ENCODE data around the gene SERTAD2.

The SERTAD2 gene, protein sequence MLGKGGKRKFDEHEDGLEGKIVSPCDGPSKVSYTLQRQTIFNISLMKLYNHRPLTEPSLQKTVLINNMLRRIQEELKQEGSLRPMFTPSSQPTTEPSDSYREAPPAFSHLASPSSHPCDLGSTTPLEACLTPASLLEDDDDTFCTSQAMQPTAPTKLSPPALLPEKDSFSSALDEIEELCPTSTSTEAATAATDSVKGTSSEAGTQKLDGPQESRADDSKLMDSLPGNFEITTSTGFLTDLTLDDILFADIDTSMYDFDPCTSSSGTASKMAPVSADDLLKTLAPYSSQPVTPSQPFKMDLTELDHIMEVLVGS

DNA sequence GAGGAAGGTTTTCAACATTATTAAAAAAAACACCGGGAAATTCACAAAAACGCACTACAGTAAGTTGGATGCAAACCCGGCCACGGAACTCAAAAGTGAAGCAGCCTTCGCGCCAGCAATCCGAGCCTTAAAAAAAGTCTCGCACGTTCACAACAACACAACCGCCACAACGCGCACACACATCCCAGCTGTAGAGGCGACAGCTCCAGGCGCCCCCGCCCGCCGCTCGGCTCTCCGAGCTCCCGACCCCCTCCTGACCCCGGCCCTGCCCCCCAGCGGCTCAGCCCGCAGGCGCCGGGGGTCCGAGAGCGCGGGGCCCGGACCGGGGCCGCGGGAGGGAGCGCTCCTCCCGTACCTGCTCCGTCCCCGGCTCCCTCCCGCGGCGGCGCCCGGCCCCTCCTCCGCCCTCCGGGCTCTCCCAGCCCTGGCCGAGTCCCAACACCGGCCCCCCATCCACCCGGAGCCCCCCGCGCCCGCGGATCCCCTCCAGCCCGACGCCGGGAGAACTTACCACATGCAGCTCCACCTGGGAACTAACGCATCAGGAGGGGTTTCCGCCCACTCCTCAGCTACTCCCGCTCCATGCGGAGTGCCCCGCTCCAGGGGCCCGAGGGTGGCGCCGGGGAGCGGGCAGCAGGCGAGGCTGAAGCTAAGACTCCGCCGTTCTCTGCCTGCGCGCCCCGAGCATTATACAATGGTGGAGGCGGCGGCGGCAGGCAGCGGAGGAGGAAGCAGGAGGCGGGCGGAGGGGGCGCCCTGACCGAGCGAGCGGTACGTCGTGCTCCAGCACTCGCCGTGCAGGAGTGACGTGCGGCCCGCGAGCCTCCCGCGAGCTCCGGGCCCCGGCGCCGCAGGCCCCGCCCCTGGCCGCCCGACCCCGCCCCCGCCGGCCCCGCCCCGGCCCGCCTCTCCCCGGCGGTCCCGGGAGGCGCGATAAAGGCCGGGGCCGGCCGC, at the start of gene SERTAD2:
Gene SERTAD2 (minus strand): TSS at position 805 of the 954 bp plus-strand sequence. CDS start 17,042 bp downstream, outside the sequence.
- peak; percentile 89 for DNase-seq (ENCODE audit: low spot score)

DNA sequence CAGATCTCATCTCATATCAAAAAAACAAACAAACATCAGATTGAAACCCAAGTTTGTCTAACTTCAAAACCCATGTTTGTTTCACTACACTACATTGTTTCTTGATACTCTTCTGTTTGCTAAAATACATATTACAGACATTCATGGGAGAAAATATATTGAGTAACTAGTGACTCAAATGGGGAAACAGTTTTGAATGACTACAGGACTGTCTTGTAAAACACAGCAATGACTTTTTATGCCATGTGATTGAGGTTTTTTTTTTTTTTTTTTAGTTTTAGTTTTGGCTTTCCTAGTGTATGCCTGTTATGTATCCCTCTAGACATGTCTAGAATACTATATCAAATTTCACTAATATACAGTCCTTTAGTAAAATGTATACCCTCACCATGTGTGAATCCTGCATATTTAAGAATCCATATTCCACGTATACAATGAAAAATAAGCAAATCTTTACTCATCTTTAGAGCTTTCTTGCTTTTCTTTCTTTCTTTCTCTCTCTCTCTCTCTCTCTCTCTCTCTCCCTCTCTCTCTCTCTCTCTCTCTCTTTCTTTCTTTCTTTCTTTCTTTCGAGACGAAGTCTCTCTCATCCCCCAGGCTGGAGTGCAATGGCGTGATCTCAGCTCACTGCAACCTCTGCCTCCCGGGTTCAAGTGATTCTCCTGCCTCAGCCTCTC, 46.6 kb upstream of the SERTAD2 start:
- no peak for DNase-seq (ENCODE audit: low spot score)

DNA sequence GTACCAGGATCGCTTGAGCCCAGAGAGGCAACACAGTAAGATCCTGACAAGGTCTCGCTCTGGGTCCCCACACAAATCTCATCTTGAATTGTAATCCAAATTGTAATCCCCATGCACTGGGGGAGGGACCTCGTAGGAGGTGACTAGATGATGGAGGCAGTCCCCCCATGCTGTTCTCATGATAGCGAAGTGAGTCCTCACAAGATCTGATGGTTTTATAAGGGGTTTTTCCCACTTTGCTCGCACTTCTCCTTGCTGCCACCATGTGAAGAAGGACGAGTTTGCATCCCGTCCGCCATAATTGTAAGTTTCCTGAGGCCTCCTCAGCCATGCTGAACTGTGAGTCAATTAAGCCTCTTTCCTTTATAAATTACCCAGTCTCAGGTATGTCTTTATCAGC, 46.0 kb upstream of the SERTAD2 start:
- no peak for DNase-seq (ENCODE audit: low spot score)

DNA sequence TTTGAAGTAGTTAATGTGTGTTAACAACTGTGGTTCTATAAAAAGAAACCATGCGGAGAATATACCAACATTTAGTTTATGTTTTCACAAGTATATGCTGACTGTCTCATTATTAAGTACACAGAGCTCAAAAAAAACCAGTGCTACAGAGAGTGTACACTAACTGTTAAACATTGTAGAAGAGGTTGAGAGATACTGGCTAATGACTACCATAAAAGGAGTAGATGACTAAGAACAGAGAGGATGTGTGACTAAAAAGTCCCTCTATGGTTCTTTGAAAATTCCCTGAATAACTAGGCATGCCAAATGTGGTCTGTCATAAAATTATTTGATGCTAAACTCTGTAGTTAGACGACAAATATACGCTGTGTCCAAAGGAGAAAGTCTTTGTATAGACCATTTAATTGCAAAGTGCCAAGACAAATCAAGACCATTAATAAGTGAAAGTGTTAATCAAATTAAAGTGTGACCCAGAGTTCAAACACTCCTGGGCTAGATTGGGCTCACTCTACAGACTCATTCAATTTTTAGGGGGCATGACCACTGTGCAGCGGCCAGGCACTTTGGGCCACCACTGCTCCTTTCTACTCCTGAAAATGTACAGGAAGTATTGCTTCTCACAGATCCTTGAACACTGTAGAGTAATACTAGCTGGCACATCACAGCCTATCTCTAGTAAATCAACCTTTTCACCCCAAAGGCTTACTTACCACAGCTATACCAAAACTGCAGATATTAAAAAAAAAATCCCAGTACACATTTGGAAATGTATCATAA, 45.1 kb upstream of the SERTAD2 start:
- DNase-seq (ENCODE audit: low spot score) = no peak

DNA sequence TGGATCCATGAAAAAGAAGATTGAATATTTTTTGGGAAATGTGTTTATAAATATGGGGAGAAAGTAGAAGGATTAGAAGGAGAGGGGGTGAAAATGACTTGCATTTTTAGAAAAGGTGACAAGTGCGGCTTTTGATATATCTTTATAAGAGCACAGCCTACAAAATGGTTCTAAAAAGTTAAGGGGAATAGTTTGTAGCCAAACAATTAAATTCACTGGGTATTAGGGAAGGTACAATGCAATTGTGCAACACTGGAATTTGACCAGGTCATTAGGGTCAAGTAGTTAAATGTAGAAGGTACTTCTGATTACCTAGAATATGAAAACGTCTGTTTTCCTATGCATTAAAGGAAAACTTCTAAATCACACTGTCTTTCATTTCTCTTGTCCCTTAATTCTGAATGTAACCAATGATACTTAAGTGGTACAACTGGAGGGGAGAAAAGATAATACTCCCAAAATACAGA, 44.5 kb upstream of the SERTAD2 start:
- no peak for DNase-seq (ENCODE audit: low spot score)

DNA sequence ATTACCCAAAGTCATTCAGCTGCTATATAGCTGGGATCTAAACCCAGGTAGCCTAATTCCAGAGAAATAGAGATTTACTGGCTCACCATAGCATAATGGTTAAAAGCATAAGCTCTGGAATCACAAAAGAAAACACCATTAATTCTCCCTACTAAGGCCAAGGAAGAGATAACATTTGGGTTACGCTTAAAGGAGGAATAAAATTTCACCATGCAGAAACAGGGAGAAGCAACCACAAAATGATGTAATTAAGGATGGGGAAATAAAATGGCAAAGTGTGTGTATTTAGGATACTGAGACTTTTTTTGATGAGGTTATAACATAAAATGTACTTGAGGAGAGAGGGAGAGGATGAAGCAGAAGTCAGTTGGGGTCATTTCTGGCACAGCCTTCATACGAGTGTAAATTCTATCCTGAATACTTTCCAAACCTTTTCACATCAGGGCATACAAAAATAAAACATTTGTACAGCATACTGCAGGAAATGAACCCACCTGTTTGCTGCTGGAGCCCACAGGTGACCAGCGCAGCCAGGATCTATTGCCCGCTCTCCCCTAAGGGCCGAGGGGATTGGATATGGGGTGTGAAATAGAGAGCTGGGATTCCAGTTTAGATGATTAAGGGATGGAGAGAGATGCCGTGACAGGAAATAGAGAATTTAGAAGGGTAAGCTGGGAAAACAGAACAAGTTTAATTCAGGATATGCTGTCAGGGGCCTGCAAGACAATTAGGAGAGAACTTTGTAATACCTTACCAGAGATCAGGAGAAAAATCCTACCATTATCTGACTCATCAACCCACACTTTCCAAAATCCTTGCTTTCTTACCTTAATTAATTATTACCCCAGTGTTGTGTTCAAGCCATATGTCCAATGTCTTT, 43.8 kb upstream of the SERTAD2 start:
- no peak for DNase-seq (ENCODE audit: low spot score)

DNA sequence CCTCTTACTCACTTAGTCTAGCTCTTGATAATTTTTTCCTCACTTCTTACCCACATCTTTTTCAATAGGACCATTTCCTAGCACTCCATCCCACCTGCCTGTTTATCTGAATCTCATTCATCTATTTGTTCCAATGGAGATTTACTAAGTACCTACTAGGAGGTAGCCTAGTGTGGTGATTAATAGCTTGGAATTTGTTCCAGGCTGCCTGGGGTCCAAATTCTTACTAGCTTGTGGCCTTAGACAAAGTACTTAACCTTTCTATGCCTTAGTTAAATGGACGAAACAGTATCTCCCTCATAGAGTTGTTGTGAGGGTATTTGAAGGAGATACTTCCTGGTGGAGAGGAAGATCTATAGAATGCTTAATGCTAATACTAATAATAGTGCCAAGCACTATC, 42.9 kb upstream of the SERTAD2 start:
- no peak for DNase-seq (ENCODE audit: low spot score)

DNA sequence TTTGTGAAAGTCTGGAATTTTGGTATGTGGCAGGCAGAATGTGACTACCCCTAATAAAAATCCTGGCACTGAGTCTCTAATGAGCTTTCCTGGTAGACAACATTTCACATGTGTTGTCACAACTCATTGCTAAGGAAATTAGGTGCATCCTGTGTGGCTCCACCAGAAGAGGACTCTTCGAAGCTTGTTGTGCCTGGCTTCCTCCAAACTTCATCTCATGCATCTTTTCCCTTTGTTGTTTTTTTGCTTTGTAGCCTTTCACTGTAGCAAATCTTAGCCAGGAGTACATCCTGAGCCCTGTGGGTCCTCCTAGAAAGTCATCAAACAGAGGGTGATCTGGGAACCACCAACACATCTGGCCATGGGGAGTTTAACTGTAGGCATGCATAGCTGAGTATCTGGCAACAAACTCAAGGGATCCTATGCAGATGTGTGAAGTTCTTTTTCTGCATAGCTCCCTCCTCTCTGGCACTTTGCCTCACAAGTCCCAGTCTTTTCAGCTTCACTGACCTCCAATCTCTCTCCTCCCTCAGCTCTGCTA, 42.1 kb upstream of the SERTAD2 start:
- no peak for DNase-seq (ENCODE audit: low spot score)

DNA sequence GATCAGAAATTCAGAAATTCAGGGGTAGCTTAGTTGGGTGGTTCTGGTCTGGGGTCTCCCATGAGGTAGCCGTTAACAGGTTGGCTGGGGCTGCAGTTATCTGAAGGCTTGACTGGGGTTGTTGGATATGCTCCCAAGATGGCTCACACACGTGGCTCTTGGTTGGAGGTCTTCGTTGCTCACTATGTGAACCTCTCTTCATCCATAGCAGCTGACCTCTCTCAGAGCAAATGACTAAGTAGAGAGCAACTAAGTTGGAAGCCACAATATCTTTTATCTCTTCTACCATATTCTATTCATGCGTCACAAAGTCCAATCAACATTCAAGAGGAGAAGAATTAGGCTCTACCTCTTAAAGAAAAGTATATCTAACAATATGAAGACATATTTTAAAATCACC, 38.7 kb upstream of the SERTAD2 start:
- no peak for DNase-seq (ENCODE audit: low spot score)

DNA sequence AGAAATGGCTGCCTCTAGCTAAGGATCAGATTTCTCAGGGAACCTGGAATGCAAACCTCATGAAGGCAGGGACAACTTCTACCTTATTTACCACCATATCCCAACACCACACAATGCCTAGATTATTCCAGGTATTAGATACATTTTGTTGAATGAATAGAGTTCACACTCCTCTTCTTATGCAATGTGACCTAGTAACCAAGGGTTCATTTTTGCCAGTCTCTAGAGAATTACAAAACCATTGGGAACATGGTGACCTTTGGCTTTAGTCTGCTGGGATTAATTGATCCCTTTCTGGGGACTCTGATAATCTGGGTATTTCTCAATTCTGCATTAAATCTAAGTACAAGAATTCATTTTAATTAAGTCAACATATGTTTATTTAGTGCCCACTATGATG, 35.2 kb upstream of the SERTAD2 start:
- no peak for DNase-seq (ENCODE audit: low spot score)

DNA sequence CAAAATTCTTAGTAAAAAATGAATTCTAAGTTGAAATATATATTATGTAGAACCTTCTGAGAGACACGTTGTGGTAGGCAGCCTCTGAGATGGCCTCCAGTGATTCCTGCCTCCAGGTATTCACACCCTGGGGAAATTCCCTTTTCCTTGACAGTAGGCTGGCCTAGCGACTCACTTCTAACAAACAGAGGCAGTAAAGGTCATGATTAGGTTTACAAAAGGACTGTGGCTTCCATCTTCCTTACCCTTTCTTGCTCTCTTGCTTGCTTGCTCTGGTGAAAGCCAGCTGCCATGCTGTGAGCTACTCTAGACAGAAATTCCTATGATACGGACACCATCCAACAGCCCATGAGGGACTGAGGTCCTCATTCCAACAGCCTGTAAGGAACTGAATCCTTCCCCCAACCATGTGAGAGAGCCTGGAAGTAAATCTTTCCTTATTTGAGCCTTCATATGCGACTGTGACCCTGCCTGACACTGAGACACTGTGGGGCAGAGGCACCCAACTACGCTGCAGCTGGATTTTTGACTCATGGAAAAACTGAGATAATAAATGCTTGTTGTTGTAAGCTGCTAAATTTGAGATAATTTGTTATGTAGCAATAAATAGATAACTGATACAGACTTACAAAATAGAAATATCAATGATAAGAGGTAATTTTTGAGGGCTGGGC, 32.7 kb upstream of the SERTAD2 start:
- no peak for DNase-seq (ENCODE audit: low spot score)

DNA sequence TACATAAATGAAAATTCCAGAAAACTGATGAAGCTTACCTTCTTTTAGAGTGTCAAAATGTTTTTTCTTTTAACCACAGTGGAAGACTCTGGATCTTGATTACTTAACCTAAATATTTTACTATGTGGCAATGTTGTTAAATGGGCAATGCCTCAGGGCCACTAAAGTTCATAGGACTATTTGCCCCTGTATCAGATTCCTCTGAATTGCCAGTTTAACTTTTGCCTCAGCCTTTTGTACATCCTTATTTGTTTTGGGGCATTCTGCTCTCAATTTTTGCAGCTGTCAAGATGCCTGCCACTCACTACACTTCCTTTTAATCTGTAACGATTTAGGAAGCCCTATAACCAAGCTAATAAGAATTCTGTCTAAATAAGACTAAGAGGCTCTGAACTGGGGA, 31.7 kb upstream of the SERTAD2 start:
- DNase-seq (ENCODE audit: low spot score) = no peak

DNA sequence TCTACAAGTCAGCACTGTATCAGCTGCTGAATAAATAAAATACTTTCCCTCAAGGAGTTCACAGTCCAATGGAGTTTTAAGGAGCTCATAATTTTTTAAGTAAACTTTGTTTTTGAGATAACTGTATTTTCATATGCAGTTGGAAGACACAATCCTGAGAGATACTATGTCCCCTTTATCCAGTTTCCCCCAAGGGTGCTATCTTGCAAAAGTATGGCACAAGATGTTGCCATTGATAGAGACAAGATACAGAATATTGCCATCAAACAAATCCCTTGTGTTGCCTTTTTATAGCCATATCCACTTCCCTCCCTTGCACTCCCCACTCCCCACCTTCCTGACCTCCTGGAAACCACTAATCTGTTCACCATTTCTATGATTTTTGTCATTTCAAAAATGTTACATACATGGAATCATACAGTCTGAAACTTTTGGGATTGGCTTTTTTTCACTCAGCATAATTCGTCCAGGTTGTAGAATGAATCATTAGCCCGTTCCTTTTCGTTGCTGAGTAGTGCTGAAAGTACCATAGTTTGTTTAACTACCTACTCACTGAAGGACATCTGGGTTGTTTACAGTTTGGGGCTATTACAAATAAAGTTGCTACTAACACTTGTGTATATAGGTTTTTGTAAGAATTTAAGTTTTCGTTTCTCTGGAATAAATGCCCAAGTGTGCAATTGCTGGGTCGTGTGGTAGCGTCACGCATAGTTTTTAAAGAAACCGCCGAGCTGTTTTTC, 30.2 kb upstream of the SERTAD2 start:
- DNase-seq (ENCODE audit: low spot score) = no peak

DNA sequence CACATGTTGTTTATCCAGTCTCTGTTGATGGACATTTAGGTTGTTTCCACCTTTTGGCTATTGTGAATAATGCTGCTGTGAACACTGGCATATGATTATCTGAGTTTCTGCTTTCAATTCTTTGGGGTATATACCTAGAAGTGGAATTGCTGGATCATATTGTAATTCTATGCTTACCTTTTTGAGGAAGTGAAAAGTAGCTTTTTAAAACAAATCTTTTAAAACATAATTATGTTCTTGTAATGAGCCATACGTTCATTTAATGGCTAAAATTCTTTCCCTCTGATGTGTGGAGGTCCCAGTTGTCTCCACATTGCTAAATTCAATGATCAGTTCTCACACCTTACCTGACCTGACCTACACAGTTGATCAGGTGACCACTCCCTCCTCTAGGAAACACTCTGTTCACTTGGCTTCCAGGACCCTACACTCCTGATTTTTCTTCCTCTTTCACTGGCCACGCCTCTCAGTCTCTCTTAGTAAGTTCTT, 27.8 kb upstream of the SERTAD2 start:
- no peak for DNase-seq (ENCODE audit: low spot score)

DNA sequence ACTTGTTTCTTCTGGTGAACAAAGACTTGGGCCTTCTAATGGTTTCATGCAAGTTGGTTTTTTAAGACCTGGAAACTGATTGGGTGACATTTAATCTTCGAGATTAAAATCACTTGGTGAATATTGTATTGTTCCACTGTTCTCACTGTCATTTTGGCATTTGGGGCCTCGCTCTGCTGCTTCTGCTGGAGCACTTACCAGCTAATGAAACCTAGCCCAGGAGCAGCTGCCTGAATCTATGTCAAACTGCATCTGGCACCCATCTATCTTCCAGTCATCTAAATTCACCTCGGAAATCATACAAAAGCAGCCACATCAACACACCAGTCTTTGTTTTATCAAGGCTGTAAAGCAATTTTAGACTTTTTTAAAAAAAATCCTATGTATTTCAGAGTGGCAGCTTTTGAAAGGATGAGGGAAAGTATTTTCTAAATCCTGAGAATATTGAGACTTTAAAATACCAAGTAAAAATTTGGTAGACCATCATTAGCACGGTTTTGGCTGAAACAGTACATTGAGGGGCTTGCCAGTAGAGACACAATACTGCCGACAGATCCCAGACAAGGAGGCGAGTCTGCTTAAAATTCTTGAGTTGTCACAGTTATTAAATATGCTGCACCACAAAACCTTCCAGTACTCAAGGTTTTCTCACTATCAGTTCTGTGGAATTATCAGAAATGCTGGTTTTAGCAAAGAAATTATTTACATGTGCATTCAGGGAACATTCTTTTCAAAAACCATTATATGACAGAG, 26.1 kb upstream of the SERTAD2 start:
- no peak for DNase-seq (ENCODE audit: low spot score)

DNA sequence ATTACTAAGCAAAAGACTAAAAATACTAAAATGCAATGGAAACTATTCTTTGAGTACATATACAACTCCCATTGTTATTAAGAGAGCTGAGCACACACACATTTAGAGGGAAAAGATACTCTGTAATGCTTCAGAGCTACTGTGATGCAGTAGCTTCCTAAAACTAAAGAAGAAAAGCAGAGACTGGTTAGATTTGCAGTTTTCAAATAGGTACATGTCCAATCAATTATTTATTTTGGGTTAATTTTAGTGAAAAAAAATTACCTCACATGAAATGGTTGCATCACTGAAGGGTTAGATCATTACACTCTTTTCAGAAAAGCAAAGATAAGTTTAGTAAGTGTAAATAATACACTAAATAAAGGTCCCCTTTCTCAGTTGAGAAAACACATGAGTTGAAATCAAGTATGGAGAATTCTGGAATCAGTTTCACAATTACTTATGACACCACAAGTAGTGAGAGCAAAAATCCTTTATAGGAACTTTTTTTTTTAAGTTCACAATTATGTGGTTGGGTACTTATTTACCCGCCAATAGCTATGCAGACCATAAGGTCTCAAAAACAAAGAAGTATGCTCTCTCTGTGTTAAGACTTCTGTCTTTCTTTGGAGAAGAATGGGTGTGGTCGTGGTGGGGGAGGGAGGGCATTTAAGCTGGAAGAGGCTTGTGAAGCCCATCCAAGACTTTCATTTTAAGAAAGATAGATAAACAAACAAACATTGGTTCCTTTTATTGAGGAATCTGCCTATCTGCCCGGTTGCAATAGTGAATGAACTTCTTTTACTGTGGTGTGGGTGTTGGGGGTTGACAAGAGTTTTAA, 25.3 kb upstream of the SERTAD2 start:
- DNase-seq (ENCODE audit: low spot score) = no peak

DNA sequence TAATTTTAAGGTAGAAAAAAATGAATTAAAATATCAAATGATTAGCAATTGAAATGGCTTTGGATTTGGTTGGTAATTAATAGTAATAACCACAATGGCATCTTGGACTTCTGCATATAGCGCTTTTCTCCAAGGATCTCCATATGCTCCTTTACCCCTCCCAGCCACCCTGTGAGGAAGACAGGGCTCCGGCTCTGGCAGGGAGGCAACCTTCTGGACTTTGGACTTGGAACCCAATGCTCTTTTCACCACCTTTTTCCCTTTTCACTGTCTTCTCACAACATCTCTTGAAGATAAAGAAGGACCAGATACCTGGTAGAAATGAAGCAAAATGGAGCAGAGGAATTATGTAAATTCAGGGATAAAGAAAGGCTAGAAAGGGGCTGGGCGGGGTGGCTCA, 23.8 kb upstream of the SERTAD2 start:
- no peak for DNase-seq (ENCODE audit: low spot score)

Measured in putamen (tissue), 1 donor.